ENCODE results near the gene NMB.
"Not testable (repeated sequence)": the region's sequence is repeated elsewhere in the genome, so short reads cannot be mapped to it uniquely, and the experiment has no call there.

Gene NMB, protein sequence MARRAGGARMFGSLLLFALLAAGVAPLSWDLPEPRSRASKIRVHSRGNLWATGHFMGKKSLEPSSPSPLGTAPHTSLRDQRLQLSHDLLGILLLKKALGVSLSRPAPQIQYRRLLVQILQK

GRCh38 chr15:84658080-84658787 is at the start of gene NMB:
NMB (minus strand) TSS chr15:84658199; CDS start chr15:84658152, 47 bp downstream.
- peak; percentile 89 for DNase-seq

DNA sequence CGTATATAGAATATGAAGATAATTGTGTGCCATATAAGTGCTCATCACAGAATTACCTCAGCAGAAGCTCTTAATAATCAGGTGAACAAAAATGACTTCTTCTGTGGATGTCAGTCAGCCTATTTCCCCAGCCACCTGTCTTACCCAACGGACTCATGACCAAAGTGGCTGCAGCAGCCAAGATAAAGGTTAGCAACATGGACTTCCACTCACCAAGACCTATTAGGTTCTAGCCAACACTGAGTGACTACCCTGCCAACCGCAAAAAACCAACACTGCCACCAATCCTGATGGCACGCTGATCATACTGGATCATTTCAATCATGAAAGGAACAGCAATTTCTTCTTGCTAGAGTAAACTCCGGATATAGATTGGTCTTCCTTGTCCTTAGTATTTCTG is 45.8 kb upstream of the NMB start:
- no peak for DNase-seq

DNA sequence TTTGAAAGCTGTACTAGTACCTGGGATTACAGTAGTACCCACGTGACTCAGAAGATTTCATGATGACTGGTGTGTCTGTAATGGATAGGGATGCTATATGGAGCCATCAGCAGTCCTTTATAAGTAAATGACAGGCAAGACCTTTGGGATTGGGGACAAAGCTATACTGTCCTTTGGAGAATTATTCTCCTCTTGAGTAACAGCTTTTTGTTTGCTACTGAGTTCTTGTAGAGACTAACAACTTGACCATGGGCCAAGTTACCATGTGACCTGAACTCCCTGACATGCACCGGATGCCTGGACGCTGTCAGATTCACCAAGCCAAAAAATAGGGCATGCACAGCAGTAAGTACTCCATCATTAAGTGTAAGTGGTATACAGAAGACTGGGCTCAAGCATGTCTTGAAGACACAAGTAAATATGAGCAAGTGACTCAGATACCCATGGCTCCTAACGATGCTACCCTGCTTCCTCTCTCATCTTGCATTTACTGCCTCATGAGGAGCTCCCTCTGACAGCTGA is 45.0 kb upstream of the NMB start:
- DNase-seq, result no peak

GRCh38 chr15:84699538-84700191 is 41.7 kb upstream of the NMB start:
- DNase-seq, result no peak

- DNase-seq, result no peak
Observed at GRCh38 chr15:84697236-84697990, 39.4 kb upstream of the NMB start.

- no peak for DNase-seq
Observed at GRCh38 chr15:84696757-84697156, 38.8 kb upstream of the NMB start.

DNA sequence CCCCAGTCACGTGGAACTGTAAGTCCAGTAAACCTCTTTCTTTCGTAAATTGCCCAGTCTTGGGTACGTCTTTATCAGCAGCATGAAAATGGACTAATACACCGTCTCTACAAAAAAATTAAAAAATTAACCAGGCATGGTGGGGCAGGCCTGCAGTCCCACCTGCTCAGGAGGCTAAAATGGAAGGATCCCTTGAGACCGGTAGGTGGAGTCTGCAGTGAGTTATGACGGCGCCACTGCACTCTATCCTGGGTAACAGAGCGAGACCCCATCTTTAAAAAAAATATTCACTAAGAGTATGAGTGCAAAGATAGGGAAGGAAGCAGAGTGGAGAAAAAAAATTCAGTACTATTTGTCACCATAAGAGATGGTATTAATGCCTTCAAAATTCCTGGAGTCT is 32.3 kb upstream of the NMB start:
- no peak for DNase-seq

GRCh38 chr15:84689858-84690257 is 31.9 kb upstream of the NMB start:
- no peak for DNase-seq

DNA sequence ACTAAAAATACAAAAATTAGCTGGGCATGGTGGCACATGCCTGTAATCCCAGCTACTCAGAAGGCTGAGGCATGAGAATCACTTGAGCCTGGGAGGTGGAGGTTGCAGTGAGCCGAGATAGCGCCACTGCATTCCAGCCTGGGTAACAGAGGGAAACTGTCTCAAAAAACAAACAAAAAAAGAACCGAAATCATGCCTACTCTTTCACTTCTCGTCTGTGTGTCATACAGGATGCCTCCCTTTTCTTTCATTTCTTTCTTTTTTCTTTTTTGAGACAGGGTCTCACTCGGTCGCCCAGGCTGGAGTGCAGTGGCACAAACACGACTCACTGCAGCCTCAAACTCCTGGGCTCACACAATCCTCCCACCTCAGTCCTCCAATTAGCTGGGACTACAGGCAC is 28.4 kb upstream of the NMB start:
- DNase-seq, result not testable (repeated sequence)

GRCh38 chr15:84685304-84685703 is 27.3 kb upstream of the NMB start:
- DNase-seq, result no peak

DNA sequence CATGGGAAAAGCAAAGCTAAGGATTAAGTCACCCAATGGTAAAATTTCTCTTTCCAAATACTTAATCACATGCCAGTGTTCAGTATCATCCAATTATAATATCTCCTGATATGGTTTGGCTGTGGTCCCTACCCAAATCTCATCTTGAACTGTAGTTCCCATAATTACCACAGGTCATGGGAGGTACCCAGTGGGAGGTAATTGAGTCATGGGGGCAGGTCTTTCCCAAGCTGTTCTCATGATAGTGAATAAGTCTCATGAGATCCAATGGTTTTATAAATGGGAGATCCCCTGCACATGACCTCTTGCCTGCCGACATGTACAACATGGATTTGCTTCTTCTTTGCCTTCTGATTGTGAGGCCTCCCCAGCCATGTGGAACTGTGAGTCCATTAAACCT is 26.1 kb upstream of the NMB start:
- DNase-seq, result no peak

DNA sequence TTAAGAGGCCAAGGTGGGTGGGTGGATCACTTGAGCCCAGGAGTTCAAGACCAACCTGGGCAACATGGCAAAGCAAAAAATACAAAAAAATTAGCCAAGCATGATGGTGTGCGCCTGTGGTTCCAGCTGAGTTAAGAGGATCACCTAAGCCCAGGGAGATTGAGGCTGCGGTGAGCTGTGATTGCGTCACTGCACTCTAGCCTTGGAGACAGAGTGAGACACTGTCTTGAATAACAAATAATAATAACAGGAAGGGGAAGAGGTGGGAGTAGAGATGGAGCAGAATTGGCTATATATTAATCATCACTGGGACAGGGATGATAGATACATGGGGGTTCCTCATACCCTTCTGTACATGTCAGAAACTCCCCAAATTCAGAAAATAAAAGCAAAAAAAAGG is 23.8 kb upstream of the NMB start:
- DNase-seq, result no peak

DNA sequence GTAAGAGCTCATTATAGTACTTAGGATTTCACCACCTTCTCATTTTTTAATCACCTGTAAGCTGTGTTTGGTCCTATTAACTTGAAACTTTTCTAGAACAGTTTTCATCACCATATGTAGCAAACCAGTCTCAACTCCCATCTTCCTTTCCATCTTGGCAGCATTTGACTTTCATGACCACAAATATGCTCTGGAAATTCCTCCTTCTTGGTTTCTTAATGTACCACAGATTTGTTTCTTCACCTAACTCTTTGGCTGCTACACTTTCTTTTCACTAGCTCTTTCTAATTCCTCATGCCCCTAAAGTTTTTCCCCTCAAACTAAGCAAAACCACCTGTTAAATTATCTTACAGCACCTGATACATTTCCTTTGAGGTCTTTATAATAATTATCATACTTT is 13.2 kb upstream of the NMB start:
- DNase-seq, result no peak

GRCh38 chr15:84669726-84670125 is 11.7 kb upstream of the NMB start:
- DNase-seq, result no peak

DNA sequence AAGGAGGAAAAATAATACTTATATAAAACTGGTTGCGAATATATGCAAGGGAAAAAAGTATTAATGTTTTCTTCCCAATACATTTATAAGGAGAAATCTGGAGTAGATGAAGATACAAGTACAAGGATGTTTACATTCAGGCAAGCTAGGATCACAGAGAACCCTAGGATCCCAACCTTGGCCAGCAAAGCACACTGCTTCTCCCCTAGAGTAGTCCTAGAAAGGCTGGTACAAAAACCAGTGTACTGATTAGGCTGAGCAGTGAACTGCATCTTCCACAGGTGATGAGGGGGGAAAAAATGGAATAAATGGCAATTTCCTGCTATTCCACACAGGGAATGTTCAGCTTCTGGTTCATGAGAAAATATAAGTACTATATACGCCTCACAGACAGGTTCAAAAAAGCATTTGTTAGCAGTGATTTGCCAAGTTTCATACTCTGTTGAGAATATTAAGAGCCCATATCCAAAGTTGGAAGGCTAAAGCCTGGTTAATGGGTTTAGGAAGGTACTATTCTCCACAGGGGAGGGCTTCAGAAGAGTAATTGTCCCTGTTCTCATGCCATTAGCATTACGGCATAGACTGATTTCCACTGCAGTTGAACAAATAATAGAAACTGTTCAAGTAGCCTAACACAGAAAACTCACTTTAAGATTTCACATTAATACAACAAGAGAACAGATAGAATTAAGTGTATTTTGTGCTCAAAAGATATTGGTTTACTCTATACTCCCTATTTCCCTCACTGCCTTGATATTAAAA is 10.4 kb upstream of the NMB start:
- no peak for DNase-seq

- no peak for DNase-seq
Observed at GRCh38 chr15:84666373-84666772, 8.4 kb upstream of the NMB start.

DNA sequence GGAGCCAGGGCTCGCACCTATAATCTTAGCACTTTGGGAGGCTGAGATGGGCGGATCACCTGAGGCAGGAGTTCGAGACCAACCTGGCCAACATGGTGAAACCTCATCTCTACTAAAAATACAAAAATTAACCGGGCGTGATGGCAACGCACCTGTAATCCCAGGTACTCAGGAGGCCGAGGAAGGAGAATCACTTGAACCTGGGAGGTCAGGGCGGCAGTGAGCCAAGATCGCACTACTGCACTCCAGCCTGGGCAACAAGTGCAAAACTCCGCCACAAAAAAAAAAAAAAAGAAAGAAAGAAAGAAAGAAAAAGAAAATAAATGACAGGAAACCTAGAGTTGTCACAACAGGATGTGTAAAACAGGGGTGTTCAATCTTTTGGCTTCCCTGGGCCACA is 3.0 kb upstream of the NMB start:
- DNase-seq, result no peak

DNA sequence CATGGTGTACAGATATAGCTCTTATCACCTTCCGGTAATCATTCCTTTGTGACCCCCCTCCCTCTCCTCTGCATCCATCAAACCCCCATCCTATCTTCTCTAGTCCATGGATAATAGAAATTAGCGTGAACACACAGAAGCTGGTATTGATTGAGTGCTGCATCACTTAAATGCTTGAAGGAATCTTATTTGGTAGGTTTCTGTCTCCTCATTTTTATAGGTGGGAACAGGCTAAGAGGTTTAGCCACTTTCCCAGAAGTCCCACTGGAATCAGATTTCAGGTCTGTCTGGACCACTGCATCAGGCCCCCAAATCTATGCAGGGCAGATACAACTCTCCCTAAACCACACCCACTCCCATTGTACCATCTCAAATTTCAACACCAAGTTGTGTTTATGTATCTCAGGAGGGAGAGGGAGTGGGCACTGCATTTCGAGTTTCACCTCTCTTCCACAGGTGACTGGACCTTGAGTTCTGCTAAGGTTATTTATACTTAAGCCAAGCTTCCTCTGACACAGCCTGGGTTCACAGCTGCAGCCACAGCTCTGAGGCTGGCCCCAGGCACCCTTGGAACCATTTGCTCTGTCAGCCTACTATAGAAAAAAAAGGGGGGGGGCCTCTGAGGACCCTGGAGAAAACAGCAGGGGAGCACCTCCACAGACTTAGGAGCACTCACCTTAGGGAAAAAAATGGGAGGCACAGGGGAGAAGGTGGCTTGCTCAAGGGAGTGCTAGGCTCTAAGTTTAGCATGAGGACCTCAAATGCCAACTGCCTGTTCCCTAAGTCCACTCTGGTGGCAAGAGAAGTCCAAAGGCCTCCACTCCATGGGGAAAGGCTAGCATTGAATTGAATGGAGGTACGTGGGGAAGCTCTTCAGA is 2.1 kb upstream of the NMB start:
- no peak for DNase-seq

GRCh38 chr15:84658788-84659411 is 901 bp upstream of the NMB start:
- peak; percentile 8 for DNase-seq

GRCh38 chr15:84657748-84658079 is 285 bp downstream of the NMB start:
- DNase-seq, result no peak

- DNase-seq, result no peak
Observed at GRCh38 chr15:84656972-84657371, 1.0 kb downstream of the NMB start.
